LNCAP (cell line): ENCODE data around the gene GREM1.

ENCODE experiments used
- TF ChIP-seq, protein P1 (sequence below): fragments of 450-650 bp; IDR thresholded peaks from 2 replicates; pipeline ENCODE4 v1.5.1; 2017; ENCODE audit warnings: mild to moderate bottlenecking

GREM1 gene

DNA sequence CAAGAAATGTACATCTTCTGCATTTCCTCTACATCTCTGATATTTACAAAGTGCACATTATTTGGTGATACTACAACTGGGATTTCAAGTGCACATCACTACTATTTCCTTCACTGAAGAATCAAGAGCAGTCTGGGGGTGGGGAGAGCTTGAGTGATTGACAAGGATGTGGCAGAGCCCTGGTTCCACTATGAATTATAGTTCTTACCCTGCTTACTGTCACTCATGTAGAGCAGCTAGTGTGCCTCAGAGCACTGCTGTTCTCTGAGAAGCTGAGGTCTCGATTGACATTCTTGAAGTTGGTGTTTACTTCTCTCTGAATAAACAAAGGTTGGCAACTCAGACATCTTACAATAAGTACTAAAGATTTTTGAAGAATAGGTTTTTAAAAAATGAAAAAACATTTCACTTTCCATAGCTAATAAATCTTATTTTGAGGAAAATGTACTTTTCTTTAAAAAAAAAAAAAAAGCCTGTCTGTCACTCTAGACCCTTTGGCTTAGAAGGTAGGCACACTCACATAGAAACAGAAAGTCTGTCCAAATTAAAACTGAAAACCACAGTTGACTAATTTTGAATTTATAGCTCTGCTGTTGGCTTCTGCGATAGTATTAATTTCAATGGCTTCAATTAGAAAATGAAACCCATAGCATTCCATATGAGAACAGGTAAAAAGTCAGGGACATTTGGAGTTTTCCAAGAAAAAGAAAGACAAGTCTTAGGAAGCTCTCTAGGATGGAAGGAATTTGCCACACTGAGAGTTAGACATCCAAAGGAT, 5.6 kb downstream of the GREM1 start:
- TF ChIP-seq, protein P1, sequence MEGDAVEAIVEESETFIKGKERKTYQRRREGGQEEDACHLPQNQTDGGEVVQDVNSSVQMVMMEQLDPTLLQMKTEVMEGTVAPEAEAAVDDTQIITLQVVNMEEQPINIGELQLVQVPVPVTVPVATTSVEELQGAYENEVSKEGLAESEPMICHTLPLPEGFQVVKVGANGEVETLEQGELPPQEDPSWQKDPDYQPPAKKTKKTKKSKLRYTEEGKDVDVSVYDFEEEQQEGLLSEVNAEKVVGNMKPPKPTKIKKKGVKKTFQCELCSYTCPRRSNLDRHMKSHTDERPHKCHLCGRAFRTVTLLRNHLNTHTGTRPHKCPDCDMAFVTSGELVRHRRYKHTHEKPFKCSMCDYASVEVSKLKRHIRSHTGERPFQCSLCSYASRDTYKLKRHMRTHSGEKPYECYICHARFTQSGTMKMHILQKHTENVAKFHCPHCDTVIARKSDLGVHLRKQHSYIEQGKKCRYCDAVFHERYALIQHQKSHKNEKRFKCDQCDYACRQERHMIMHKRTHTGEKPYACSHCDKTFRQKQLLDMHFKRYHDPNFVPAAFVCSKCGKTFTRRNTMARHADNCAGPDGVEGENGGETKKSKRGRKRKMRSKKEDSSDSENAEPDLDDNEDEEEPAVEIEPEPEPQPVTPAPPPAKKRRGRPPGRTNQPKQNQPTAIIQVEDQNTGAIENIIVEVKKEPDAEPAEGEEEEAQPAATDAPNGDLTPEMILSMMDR, result no peak

DNA sequence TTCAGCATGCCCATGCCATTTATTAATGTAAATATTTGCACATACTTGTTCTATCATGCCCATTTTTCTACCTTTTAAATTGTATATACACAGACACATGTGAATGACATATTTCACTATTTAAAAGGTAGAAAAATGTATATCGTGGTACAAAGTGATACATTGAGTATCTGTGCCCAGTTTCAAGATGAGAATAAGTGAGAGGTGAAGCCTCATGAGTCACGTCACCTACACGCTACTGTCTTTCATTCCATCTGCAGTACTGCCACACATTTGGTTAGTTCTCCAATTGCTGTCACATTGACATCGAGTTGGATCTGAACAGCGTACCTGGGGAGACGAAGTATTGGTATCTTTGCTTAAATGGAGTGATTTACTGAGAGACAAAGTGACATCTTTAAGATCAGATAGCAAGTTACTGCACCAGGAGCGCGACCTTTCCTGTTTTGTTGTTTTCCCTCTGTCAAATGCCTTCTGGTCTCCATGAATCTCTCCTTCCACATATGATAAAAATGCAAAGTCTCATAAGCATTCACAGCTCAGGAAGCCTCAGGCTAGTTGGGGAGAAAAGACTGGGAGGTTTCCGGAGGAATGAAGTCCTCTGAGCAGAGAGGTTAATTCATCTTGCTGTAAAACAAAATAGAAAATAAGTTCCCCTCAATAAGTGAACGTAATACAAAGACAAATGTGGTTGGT, 12.0 kb downstream of the GREM1 start:
- TF ChIP-seq, protein P1, result no peak

DNA sequence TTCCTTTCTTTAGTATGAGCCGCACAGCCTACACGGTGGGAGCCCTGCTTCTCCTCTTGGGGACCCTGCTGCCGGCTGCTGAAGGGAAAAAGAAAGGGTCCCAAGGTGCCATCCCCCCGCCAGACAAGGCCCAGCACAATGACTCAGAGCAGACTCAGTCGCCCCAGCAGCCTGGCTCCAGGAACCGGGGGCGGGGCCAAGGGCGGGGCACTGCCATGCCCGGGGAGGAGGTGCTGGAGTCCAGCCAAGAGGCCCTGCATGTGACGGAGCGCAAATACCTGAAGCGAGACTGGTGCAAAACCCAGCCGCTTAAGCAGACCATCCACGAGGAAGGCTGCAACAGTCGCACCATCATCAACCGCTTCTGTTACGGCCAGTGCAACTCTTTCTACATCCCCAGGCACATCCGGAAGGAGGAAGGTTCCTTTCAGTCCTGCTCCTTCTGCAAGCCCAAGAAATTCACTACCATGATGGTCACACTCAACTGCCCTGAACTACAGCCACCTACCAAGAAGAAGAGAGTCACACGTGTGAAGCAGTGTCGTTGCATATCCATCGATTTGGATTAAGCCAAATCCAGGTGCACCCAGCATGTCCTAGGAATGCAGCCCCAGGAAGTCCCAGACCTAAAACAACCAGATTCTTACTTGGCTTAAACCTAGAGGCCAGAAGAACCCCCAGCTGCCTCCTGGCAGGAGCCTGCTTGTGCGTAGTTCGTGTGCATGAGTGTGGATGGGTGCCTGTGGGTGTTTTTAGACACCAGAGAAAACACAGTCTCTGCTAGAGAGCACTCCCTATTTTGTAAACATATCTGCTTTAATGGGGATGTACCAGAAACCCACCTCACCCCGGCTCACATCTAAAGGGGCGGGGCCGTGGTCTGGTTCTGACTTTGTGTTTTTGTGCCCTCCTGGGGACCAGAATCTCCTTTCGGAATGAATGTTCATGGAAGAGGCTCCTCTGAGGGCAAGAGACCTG, 13.2 kb downstream of the GREM1 start:
- TF ChIP-seq, protein P1, result no peak

DNA sequence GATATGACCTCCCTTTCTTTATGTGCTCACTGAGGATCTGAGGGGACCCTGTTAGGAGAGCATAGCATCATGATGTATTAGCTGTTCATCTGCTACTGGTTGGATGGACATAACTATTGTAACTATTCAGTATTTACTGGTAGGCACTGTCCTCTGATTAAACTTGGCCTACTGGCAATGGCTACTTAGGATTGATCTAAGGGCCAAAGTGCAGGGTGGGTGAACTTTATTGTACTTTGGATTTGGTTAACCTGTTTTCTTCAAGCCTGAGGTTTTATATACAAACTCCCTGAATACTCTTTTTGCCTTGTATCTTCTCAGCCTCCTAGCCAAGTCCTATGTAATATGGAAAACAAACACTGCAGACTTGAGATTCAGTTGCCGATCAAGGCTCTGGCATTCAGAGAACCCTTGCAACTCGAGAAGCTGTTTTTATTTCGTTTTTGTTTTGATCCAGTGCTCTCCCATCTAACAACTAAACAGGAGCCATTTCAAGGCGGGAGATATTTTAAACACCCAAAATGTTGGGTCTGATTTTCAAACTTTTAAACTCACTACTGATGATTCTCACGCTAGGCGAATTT, 14.9 kb downstream of the GREM1 start:
- TF ChIP-seq, protein P1, result no peak

DNA sequence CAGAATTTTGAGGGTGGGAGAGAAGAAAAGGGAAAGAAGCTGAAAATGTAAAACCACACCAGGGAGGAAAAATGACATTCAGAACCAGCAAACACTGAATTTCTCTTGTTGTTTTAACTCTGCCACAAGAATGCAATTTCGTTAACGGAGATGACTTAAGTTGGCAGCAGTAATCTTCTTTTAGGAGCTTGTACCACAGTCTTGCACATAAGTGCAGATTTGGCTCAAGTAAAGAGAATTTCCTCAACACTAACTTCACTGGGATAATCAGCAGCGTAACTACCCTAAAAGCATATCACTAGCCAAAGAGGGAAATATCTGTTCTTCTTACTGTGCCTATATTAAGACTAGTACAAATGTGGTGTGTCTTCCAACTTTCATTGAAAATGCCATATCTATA, 15.5 kb downstream of the GREM1 start:
- TF ChIP-seq, protein P1, result no peak

DNA sequence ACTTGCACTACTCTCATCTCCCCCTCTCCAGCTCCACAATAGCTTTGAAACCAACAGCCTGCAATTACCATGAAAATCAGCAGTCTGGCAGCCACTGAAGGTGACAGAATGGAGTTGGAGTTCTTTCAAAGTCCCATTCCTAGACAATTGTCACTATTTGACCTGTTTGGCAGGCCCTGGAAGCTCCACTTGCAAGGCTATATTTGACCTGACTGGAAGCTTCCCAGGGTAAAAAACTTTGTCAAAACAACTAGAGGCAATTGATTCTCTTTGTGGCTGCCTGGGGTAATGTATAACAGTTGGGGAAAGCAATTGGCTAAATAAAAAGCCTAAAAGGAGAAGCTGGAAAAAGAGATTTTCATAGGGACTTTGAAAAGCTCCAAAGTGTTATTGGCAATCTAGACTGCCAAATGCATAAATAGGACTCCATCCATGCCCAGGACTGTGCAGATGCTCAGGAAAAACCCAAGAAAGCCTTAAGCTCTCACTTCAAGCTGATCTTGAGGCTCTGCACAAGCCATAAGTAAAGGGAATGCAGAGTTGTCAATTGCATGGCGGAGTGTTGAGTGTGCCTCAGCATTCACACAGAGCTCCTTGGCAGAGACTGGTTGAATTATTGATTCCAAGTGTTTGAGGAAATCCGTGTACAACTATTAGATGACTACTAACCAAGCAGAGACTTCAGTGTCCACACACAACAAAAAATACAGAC, 18.3 kb downstream of the GREM1 start:
- TF ChIP-seq, protein P1, result no peak
